ENCODE results near the gene WFIKKN1. TPM values are rescaled to one million over a fixed set of nuclear protein-coding genes. Genes with fewer than 3 reads are reported as not detected.

The WFIKKN1 gene
- total RNA-seq, 2 experiments from 2014 or later: 0.47 to 1.2 TPM

GRCh38 chr16:645852-646678 is 15.3 kb downstream of the WFIKKN1 start:
- H3K9me3 ChIP-seq (ENCODE audit: low read length): no peaks in the 10 kb centered on the region
- no peaks in the 10 kb centered on the region for H4K20me1 ChIP-seq (ENCODE audit: insufficient read depth, low read length)
- H3K36me3 ChIP-seq (ENCODE audit: insufficient read depth, low read length): no peaks in the 10 kb centered on the region; the same call in 1 of the 2 replicates
- intact Hi-C loops (cut with micrococcal nuclease; ENCODE audit: unreplicated experiment): no loop called here
- peaks cover 4% of the 10 kb centered on the region; the same call in 1 of the 2 replicates for H3K79me2 ChIP-seq (ENCODE audit: insufficient read depth, low read depth, low read length)
- BruUV-seq (replicated peaks): no TSS peak
- H3K9me2 ChIP-seq (ENCODE audit: insufficient read depth, low read length): no peaks in the 10 kb centered on the region
- ChIA-PET CTCF (ENCODE audit: unreplicated experiment) (no interaction called here), POLR2A (no interaction called here)
- H3K4me1 ChIP-seq (ENCODE audit: insufficient read depth, low read length, poor library complexity, severe bottlenecking): peaks cover 37% of the 10 kb centered on the region
- no peak overlapping the region for H3K27ac ChIP-seq (ENCODE audit: low read depth, low read length, poor library complexity, severe bottlenecking)
- H3K4me3 ChIP-seq (ENCODE audit: low read depth, low read length, poor library complexity, severe bottlenecking): no peak overlapping the region
- no peak overlapping the region for H2AFZ ChIP-seq (ENCODE audit: low read length)
- TF ChIP-seq CTCF (conservative IDR thresholded peaks at IDR 0.05; ENCODE audit: low read length) (no peak), EZH2phosphoT487 (IDR thresholded peaks at IDR 0.05; ENCODE audit: borderline replicate concordance, low read depth, low read length) (no peak)
- no peak overlapping the region for H3K4me2 ChIP-seq (ENCODE audit: low read length)
- no peak for DNase-seq (ENCODE audit: low spot score)

- POLR2A ChIA-PET: no interaction called here
- H3K4me2 ChIP-seq (ENCODE audit: low read length): no peak overlapping the region
These were observed 15.9 kb downstream of the WFIKKN1 start for GRCh38 chr16:646679-647172.

More at GRCh38 chr16:646679-647172, 15.9 kb downstream of the WFIKKN1 start:
- Histone ChIP-seq H3K4me3 (ENCODE audit: low read depth, low read length, poor library complexity, severe bottlenecking) (no peak overlapping the region), H3K36me3 (ENCODE audit: insufficient read depth, low read length) (no peaks in the 10 kb centered on the region; the same call in 1 of the 2 replicates), H3K27ac (ENCODE audit: low read depth, low read length, poor library complexity, severe bottlenecking) (no peak overlapping the region), H3K9me3 (ENCODE audit: low read length) (no peaks in the 10 kb centered on the region), H3K4me1 (ENCODE audit: insufficient read depth, low read length, poor library complexity, severe bottlenecking) (peaks cover 32% of the 10 kb centered on the region), H4K20me1 (ENCODE audit: insufficient read depth, low read length) (no peaks in the 10 kb centered on the region), H3K9me2 (ENCODE audit: insufficient read depth, low read length) (no peaks in the 10 kb centered on the region), H3K79me2 (ENCODE audit: insufficient read depth, low read depth, low read length) (peaks cover 4% of the 10 kb centered on the region; the same call in 1 of the 2 replicates), H2AFZ (ENCODE audit: low read length) (no peak overlapping the region)
- BruUV-seq (replicated peaks): no TSS peak
- intact Hi-C loops (cut with micrococcal nuclease; ENCODE audit: unreplicated experiment): no loop called here
- TF ChIP-seq EZH2phosphoT487 (IDR thresholded peaks at IDR 0.05; ENCODE audit: borderline replicate concordance, low read depth, low read length): no peak
- TF ChIP-seq CTCF (conservative IDR thresholded peaks at IDR 0.05; ENCODE audit: low read length): no peak
- CTCF ChIA-PET (ENCODE audit: unreplicated experiment): no interaction called here
- DNase-seq (ENCODE audit: low spot score): no peak
